Measurements from ENCODE around the gene LZTS3. TPM values are rescaled to one million over a fixed set of nuclear protein-coding genes. Genes with fewer than 3 reads are reported as not detected.

The LZTS3 gene
- total RNA-seq, 1 experiment from 2014 or later, result 6.4 TPM

DNA sequence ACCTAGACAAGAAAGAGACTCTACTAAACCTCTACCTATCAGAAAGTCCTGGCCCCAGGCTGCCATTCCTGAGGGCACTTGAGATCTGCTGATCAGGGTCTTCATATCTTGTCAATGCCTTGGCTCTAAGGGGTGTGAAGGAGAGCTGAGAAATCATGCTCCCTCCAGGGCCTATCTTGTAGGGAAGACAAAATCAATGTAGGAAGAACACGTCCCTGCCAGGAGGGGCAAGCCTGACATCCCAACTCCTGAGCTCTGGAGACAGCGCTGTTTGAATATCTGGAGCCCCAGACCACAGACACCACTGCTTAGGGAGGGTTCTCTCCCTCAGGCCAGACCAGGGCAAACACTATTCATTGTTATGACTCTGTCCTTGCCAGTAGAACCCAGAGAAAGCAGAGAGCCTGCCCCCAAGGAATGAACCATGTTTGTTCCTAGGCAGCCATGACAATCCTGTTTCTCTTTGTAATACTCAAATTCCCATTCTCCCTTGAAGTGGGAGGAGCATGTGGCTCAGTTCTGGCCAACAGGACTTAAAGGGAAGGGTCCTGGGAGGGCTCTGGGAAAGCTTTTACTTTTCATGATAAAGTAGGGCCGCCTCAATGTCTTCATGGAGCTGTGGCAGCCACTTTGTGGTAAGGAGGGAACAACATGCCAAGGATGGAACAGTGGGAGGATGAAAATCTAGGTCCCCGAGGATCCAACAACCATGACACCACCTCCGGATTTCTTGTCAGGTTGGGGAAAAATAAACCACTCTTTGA lies 11.9 kb downstream of the LZTS3 start:
- H3K4me2 ChIP-seq (ENCODE audit: low read length), result no peak overlapping the region
- no peak for DNase-seq
- H3K9ac ChIP-seq (ENCODE audit: low read length), result no peak overlapping the region
- intact Hi-C loops (cut with micrococcal nuclease), result no loop called here
- ATAC-seq, result no peak
- H3K27me3 ChIP-seq (ENCODE audit: low read length), result no peaks in the 10 kb centered on the region
- BruUV-seq (replicated peaks), result no TSS peak
- no peak overlapping the region for H3K4me3 ChIP-seq (ENCODE audit: low read length)
- peaks cover 24% of the 10 kb centered on the region for H4K20me1 ChIP-seq (ENCODE audit: low read length)
- H3K9me3 ChIP-seq (ENCODE audit: low read length), result no peaks in the 10 kb centered on the region
- H2AFZ ChIP-seq (ENCODE audit: low read length), result no peak overlapping the region
- H3K79me2 ChIP-seq (ENCODE audit: low read length), result peaks cover 36% of the 10 kb centered on the region
- H3F3A ChIP-seq (ENCODE audit: low read length, unreplicated experiment), result no peaks in the 10 kb centered on the region
- H3K36me3 ChIP-seq (ENCODE audit: low read depth, low read length), result no peaks in the 10 kb centered on the region
- no peaks in the 10 kb centered on the region for H3K9me2 ChIP-seq (replicated peaks; ENCODE audit: low read length)
- H3K27ac ChIP-seq (ENCODE audit: low read length), result no peak overlapping the region
- peaks cover 14% of the 10 kb centered on the region for H3K4me1 ChIP-seq (ENCODE audit: insufficient read depth, low read length)
- CTCF ChIA-PET, result no interaction called here
- POLR2A ChIA-PET (ENCODE audit: unreplicated experiment), result interaction anchor here (0.6 kb wide), 1 partner anchor 89 kb away, joined by 5 read pairs; no protein-coding TSS in a partner anchor
- TF ChIP-seq EZH2phosphoT487 (IDR thresholded peaks at IDR 0.05; ENCODE audit: borderline replicate concordance, low read length) (no peak), EZH2 (IDR thresholded peaks at IDR 0.05; ENCODE audit: low read length, unreplicated experiment) (no peak), CTCF (conservative IDR thresholded peaks at IDR 0.05; ENCODE audit: low read depth, low read length) (no peak)

DNA sequence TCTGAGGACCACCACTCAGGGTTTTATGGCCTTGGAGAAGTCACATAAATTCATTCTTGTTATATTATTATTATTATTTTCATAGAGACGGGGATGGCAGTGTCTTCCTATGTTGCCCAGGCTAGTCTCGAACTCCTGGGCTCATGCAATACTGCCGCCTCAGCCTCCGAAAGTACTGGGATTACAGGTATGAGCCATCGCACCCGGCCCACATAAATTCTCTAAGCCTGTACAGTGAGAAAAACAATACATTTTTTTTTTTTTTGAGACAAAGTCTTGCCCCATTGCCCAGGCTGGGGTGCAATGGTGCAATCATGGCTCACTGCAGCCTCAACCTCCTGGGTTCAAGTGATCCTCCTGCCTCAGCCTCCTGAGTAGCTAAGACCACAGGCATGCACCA lies 12.9 kb downstream of the LZTS3 start:
- no peak overlapping the region; the same call in 1 of the 2 replicates for H2AFZ ChIP-seq (ENCODE audit: low read length)
- peaks cover 5% of the 10 kb centered on the region; the same call in 1 of the 2 replicates for H3K36me3 ChIP-seq (ENCODE audit: low read depth, low read length)
- H3K27me3 ChIP-seq (ENCODE audit: low read length), result no peaks in the 10 kb centered on the region
- no peaks in the 10 kb centered on the region for H3K9me3 ChIP-seq (ENCODE audit: low read length)
- peak overlapping the region; percentile 83 for H3K4me3 ChIP-seq (ENCODE audit: low read length)
- H3K4me2 ChIP-seq (ENCODE audit: low read length), result peak overlapping the region; percentile 96; the same call in 1 of the 2 replicates
- peaks cover 46% of the 10 kb centered on the region for H3K79me2 ChIP-seq (ENCODE audit: low read length)
- H3K9ac ChIP-seq (ENCODE audit: low read length), result peak overlapping the region; percentile 90; the same call in 1 of the 2 replicates
- no peak overlapping the region for H3K27ac ChIP-seq (ENCODE audit: low read length)
- H3K4me1 ChIP-seq (ENCODE audit: insufficient read depth, low read length), result peaks cover 14% of the 10 kb centered on the region
- intact Hi-C loops (cut with micrococcal nuclease), result no loop called here
- H4K20me1 ChIP-seq (ENCODE audit: low read length), result peaks cover 27% of the 10 kb centered on the region
- no peak for TF ChIP-seq EZH2phosphoT487 (IDR thresholded peaks at IDR 0.05; ENCODE audit: borderline replicate concordance, low read length)
- no peak for TF ChIP-seq CTCF (conservative IDR thresholded peaks at IDR 0.05; ENCODE audit: low read depth, low read length)
- TF ChIP-seq EZH2 (IDR thresholded peaks at IDR 0.05; ENCODE audit: low read length, unreplicated experiment), result no peak
- BruUV-seq (replicated peaks), result no TSS peak
- no peaks in the 10 kb centered on the region for H3F3A ChIP-seq (ENCODE audit: low read length, unreplicated experiment)
- POLR2A ChIA-PET (ENCODE audit: unreplicated experiment), result no interaction called here
- no peaks in the 10 kb centered on the region for H3K9me2 ChIP-seq (replicated peaks; ENCODE audit: low read length)
- ATAC-seq (no peak), DNase-seq (no peak)
- CTCF ChIA-PET, result no interaction called here

GRCh38 chr20:3158968-3159431 lies 14.3 kb downstream of the LZTS3 start:
- Histone ChIP-seq H4K20me1 (ENCODE audit: low read length) (peaks cover 27% of the 10 kb centered on the region), H3K79me2 (ENCODE audit: low read length) (peaks cover 61% of the 10 kb centered on the region), H3K9ac (ENCODE audit: low read length) (peak overlapping the region; percentile 90), H2AFZ (ENCODE audit: low read length) (peak overlapping the region; percentile 93), H3K27ac (ENCODE audit: low read length) (peak overlapping the region; percentile 22), H3K9me3 (ENCODE audit: low read length) (no peaks in the 10 kb centered on the region), H3F3A (ENCODE audit: low read length, unreplicated experiment) (no peaks in the 10 kb centered on the region), H3K4me1 (ENCODE audit: insufficient read depth, low read length) (peaks cover 14% of the 10 kb centered on the region), H3K4me3 (ENCODE audit: low read length) (peak overlapping the region; percentile 83), H3K9me2 (replicated peaks; ENCODE audit: low read length) (no peaks in the 10 kb centered on the region), H3K36me3 (ENCODE audit: low read depth, low read length) (peaks cover 13% of the 10 kb centered on the region; the same call in 1 of the 2 replicates), H3K27me3 (ENCODE audit: low read length) (no peaks in the 10 kb centered on the region), H3K4me2 (ENCODE audit: low read length) (peak overlapping the region; percentile 96)
- TF ChIP-seq CTCF (conservative IDR thresholded peaks at IDR 0.05; ENCODE audit: low read depth, low read length) (no peak), EZH2phosphoT487 (IDR thresholded peaks at IDR 0.05; ENCODE audit: borderline replicate concordance, low read length) (no peak), EZH2 (IDR thresholded peaks at IDR 0.05; ENCODE audit: low read length, unreplicated experiment) (no peak)
- no TSS peak for BruUV-seq (replicated peaks)
- peak; percentile 41 for ATAC-seq
- no peak for DNase-seq
- intact Hi-C loops (cut with micrococcal nuclease), result no loop called here
- ChIA-PET POLR2A (ENCODE audit: unreplicated experiment) (interaction anchor here (0.6 kb wide), 1 partner anchor 390 kb away, joined by 5 read pairs; no protein-coding TSS in a partner anchor), CTCF (no interaction called here)
